Measurements from ENCODE around the gene TMEM44.
A peak's percentile ranks its signal among the peaks of the same experiment; 100 is the strongest.

GRCh38 chr3:194577986-194578905 is 55.0 kb downstream of the TMEM44 start:
- TF ChIP-seq STAT6 (CRISPR knock-in tag; IDR thresholded peaks at IDR 0.05) (no peak), DEAF1 (CRISPR knock-in tag; IDR thresholded peaks at IDR 0.05) (no peak), SMC3 (conservative IDR thresholded peaks at IDR 0.05; ENCODE audit: insufficient read depth, low read depth, low read length) (no peak), NFE2 (IDR thresholded peaks at IDR 0.05; ENCODE audit: low read depth) (peak; percentile 2; the same call in 1 of the 2 replicates), BCL6 (CRISPR knock-in tag; IDR thresholded peaks at IDR 0.05) (no peak), ZNF830 (CRISPR knock-in tag; IDR thresholded peaks at IDR 0.05) (no peak), ZBED1 (IDR thresholded peaks at IDR 0.05) (no peak), EZH2 (IDR thresholded peaks at IDR 0.05; ENCODE audit: borderline replicate concordance, low read depth, low read length) (no peak), CBX3 (IDR thresholded peaks at IDR 0.05; ENCODE audit: borderline replicate concordance in 1 of 2, low read length in 2 of 2) (no peak), ARID2 (IDR thresholded peaks at IDR 0.05) (no peak), CHD2 (IDR thresholded peaks at IDR 0.05; ENCODE audit: low read depth, low read length) (no peak), HNRNPUL1 (IDR thresholded peaks at IDR 0.05; ENCODE audit: low read length) (no peak), ZNF57 (CRISPR knock-in tag; IDR thresholded peaks at IDR 0.05) (no peak), CEBPB (tag; IDR thresholded peaks at IDR 0.05) (no peak)
